ENCODE measurements around the gene APBB1IP.

Gene APBB1IP

DNA sequence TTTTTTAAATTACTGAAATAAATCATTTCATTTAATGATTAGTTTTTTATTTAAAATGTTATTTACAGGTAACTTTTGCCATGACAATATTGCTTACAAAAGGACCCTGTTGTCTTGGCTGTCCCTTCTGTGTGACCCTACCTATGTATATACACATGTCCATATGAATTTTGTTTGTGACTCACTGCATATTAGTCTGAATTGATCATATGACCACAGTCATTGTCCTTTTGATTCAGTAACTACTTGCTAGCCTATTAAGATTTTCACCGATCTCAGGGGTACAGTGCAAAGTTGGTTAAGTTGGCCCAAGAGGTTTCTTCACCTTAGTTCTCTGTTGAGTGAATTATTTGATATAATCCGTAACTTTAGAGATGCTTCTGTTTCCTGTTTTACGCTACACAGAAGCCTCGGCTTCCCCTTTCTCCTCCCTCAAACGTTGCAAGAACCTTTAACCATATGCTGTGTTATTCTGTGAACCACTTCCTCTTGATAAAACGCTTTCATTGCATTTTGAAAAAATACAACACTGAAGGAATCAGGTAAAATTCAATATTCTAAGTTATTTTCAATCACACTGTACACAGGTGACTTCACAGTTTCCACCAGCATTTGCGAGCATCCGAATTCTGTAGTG, 43.9 kb downstream of the APBB1IP start:
- no peak overlapping the region for H3K27ac ChIP-seq
- DNase-seq (ENCODE audit: low spot score) = no peak
- TF ChIP-seq, protein P1, sequence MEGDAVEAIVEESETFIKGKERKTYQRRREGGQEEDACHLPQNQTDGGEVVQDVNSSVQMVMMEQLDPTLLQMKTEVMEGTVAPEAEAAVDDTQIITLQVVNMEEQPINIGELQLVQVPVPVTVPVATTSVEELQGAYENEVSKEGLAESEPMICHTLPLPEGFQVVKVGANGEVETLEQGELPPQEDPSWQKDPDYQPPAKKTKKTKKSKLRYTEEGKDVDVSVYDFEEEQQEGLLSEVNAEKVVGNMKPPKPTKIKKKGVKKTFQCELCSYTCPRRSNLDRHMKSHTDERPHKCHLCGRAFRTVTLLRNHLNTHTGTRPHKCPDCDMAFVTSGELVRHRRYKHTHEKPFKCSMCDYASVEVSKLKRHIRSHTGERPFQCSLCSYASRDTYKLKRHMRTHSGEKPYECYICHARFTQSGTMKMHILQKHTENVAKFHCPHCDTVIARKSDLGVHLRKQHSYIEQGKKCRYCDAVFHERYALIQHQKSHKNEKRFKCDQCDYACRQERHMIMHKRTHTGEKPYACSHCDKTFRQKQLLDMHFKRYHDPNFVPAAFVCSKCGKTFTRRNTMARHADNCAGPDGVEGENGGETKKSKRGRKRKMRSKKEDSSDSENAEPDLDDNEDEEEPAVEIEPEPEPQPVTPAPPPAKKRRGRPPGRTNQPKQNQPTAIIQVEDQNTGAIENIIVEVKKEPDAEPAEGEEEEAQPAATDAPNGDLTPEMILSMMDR (conservative IDR thresholded peaks at IDR 0.05; ENCODE audit: low read depth) = no peak
- ChIA-PET POLR2A (ENCODE audit: low non-redundant PET) (no interaction called here), CTCF (no interaction called here)

DNA sequence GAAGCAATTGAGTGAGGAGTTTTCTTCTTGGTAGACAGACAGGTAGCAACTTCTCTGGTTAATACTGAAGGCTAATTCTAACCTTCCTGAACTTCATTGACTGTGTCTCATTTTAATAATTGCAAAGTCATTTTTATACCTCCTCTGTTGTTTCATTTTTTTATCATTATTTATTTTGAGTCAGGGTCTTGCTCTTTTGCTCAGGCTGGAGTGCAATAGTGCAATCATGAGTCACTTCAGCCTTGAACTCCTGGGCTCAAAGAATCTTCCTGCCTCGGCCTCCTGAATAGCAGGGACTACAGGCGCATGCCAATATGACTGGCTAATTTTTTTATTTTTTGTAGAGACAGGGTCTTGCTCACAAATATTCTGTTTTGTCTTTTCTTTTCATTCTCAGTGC, 45.4 kb downstream of the APBB1IP start:
- no peak for DNase-seq (ENCODE audit: low spot score)
- H3K27ac ChIP-seq = no peak overlapping the region
- ChIA-PET CTCF (no interaction called here), POLR2A (ENCODE audit: low non-redundant PET) (no interaction called here)
- TF ChIP-seq, protein P1 (conservative IDR thresholded peaks at IDR 0.05; ENCODE audit: low read depth) = no peak

DNA sequence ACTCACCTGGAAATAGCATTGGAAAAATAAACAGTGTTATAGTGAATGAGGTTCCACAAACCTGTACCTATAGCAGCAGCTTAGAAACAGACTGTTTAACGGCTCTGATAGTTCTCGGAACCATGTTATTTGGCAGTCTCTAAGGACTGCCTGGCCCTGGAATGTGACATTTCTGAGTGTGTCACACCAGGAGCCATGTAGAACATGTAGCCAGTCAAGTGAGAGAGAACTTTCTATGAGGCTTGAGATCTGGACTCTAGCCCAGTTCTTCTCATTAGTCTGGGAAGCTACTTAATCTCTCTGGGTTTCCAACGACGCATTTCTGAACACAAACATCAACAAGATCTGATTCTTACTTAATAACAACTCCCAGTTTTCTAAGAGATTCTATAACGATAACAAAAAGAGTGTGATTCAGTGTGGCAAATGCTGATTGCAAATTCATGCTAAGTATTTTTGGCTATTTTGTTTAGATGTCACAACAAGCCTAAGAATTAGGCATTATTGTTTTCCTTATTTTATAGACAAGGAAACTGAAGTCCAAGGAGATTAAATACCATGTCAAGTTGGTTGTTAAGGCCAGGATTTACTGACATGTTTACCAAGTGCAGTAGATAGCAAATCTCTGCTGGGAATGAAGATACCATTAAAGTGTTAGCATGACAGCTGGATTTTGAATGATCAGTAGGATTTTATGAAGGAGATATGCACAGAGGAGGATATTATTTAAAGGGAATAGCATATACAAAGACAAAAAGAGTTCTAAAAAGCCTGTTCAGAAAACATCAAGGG, 47.2 kb downstream of the APBB1IP start:
- TF ChIP-seq, protein P1 (conservative IDR thresholded peaks at IDR 0.05; ENCODE audit: low read depth) = no peak
- H3K27ac ChIP-seq = peak overlapping the region; percentile 84
- ChIA-PET POLR2A (ENCODE audit: low non-redundant PET) (no interaction called here), CTCF (no interaction called here)
- DNase-seq (ENCODE audit: low spot score) = no peak

DNA sequence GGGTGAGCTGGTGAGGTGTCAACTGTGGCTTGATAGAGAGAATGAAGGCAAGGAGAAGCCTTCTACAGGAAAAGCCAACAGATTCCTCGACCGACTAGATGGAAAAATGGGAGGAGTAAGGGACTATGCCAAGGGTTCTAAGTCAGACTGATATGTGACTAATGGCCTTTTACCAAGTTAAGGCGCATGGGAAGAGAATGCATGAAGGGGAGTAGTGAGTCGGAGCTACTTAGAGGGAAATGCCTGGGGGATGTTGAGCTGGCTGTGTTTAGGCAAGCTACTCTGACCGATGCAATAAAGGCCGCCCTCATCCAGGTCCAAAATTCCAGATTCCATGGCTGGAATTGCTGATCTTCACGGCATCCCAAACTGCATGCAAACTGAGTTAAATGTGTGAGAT, 48.2 kb downstream of the APBB1IP start:
- TF ChIP-seq, protein P1 (conservative IDR thresholded peaks at IDR 0.05; ENCODE audit: low read depth) = no peak
- POLR2A ChIA-PET (ENCODE audit: low non-redundant PET) = no interaction called here
- H3K27ac ChIP-seq = peak overlapping the region; percentile 84
- CTCF ChIA-PET = no interaction called here
- peak; percentile 64 for DNase-seq (ENCODE audit: low spot score)

DNA sequence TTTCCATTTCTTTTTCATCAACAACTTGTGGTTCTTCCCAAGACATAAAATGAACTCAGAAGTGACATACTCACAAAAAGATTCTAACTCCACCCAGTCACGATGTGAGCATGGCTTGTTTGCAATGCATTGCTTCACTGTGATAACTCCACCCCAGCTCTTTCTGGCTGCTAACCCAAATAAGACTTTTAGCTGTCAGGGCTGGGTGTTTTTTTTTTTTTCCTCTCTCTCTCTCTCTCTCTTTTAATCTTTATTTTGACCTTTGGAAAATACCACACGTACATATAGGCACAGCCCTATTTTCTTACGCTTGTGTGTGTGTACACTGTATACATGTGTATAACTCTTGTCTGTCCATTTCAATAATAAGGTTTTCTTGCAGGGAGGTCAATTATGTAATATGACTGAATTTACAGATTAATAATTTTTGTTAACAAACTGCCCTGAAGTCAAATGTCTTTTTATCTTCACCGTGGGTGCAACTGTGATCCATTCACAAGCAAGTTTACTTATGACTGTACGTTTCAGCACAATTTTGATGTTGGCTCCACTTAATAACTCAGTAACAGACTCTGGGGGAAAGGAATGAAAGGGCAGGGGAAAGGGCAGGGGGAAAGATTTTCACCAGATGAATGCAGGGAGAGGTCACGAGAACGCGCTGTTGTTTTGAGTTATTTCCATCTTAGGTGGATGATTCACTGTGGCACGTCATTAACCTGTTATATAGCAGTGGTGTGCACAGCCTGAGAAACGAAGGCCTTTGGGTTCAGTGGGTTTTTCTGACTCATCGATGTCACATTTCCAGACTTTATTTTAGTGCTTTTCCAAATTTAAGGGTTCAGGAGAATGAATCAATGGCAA, 49.1 kb downstream of the APBB1IP start:
- no peak overlapping the region for H3K27ac ChIP-seq
- ChIA-PET POLR2A (ENCODE audit: low non-redundant PET) (no interaction called here), CTCF (no interaction called here)
- TF ChIP-seq, protein P1 (conservative IDR thresholded peaks at IDR 0.05; ENCODE audit: low read depth) = no peak
- DNase-seq (ENCODE audit: low spot score) = peak; percentile 82

DNA sequence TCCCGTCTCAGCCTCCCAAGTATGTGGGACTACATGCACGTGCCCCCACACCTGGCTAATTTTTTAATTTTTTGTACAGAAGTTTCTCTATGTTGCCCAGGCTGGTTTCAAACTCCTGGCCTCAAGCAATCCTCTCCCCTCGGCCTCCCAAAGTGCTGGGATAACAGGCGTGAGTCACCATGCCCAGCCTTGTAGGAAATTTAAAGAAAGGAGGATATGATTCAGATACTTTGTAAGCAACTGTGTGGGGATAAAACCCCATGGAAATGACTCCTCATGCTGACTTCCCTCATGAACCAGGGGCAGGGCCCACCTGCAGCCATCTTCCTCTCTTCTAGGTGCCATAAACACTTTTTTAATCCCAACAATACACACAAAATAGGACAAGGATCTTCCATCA, 50.2 kb downstream of the APBB1IP start:
- ChIA-PET CTCF (no interaction called here), POLR2A (ENCODE audit: low non-redundant PET) (no interaction called here)
- TF ChIP-seq, protein P1 (conservative IDR thresholded peaks at IDR 0.05; ENCODE audit: low read depth) = no peak
- DNase-seq (ENCODE audit: low spot score) = no peak
- H3K27ac ChIP-seq = peak overlapping the region; percentile 80

All from RWPE1 (cell line).